ENCODE measurements around the gene TIAM2. TPM values are rescaled to one million over a fixed set of nuclear protein-coding genes. Genes with fewer than 3 reads are reported as not detected.

Gene TIAM2
- total RNA-seq, 2 donors from 2014 or later, result 8.9 to 9.3 TPM

DNA sequence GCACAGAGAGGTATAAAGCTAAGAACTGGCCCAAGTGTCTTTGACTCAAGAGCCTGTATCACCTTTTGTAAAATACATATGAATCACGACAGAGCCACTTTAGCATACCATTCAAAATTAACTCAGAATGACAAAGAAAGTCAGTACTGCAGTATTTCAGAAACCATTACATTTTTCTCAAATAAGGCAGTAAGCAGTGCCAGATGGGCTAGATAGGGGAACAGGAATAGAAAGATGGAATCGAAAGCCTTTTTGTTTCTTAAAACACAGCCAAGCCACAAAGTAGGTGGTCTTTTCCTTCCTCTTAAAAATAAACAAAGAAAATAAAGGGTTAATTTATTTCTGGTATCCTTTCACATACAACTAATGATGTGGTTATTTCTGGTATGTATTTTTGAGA lies 279.0 kb downstream of the TIAM2 start:
- intact Hi-C loops (cut with DNase I), result no loop called here
- DNase-seq (no peak), ATAC-seq (no peak)

DNA sequence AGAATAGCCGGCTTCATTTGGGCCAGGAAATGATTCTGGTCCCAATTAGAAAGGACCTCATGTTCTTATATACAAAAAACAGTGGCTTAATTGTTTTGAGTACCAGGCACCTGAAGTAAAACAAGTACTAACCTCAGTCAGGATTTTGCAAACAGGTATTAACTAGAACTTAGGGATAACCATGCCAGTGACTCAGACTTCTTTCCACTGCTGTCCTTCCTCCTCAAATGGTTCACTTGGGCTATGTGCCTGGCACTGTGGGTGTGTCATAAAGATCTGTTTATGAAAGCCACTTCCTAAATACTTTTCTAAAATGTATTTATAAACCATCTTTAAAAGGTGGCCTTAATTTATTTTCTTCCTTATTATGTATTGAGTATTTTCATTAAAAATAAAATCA lies 279.4 kb downstream of the TIAM2 start:
- ATAC-seq, result no peak
- DNase-seq, result no peak
- intact Hi-C loops (cut with DNase I), result no loop called here

GRCh38 chr6:155275808-155276480 lies 280.8 kb downstream of the TIAM2 start:
- intact Hi-C loops (cut with DNase I), result no loop called here
- DNase-seq, result no peak
- peak; percentile 50 to 57 for ATAC-seq

GRCh38 chr6:155276638-155277037 lies 281.5 kb downstream of the TIAM2 start:
- ATAC-seq, result peak in 1 of 2 donors; percentile 36
- intact Hi-C loops (cut with DNase I), result no loop called here
- no peak for DNase-seq

DNA sequence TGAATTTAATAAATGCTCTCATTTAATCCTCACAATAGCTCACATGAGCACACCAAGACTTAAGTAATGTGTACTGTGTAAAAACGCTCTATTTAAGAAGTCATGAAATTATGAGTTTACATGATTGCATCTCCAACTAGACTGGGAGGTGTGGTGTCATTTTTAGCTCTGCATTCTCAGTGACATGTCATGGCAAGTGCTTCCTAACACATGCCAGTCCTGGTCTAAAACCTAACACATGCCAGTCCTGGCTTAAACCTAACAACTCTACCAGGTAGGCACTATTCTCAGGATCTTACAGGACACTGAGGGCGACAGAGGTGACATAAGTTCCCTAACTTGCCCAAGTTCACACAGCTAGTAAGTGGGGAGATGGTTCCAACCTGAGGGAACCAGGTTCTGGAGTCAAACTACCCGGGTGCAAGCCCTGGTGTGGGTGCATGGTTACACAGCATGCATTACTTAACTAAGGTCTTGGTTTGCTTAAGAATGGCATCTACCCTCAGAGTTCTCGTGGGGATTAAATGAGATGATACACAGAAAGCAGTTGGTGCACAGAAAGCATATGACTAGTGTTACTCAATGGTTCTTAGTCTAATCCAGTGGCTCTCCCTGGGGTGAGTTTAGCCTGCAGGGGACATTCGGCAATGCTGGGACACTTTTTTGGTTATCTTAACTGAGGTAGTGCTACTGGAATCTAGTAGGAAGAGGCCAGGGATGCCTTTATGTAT lies 283.4 kb downstream of the TIAM2 start:
- ATAC-seq (peak in 1 of 2 donors; percentile 21), DNase-seq (no peak)
- intact Hi-C loops (cut with DNase I), result no loop called here

DNA sequence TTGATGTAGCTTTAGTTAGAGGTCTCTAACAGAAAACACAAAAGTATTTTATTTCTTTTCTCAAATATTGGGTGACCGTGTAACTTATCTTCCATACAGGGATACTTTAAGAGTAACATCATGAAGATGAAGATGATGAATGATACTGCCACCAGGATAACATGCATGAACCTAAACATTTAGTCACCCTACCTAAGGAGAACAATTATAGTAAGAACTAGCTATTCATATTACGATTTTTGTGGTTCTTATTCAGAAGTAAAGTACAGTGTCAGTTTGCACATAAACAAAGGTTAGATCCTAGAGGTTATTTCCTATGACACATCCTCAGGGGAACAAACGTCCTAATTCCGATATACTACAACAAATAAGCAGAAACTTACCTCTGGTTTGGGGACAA lies 289.7 kb downstream of the TIAM2 start:
- intact Hi-C loops (cut with DNase I), result no loop called here
- DNase-seq, result no peak
- no peak for ATAC-seq

DNA sequence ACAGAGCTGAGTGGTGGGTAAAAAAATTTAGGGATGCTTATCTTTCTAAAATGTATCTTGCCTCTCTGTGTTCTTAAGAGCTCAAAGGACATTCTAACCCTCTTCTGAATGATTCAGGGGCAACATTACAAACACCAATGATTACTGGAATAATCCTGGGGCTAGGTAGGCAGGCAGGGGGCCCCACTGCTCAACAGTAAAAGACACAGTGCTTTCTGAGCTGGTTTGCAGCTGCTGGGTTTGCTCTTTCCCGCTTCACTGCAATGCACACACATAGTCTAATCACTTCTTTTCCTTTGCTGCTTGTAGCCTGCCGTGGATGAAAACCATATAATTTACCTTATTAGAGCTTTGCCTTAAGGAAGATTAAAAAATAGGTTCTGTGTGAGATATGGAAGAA lies 292.6 kb downstream of the TIAM2 start:
- intact Hi-C loops (cut with DNase I), result no loop called here
- DNase-seq (no peak), ATAC-seq (no peak)

- DNase-seq (no peak), ATAC-seq (no peak)
- intact Hi-C loops (cut with DNase I), result no loop called here
These were observed 295.4 kb downstream of the TIAM2 start for GRCh38 chr6:155290491-155290890.

GRCh38 chr6:155291291-155291690 lies 296.2 kb downstream of the TIAM2 start:
- DNase-seq (no peak), ATAC-seq (peak in 1 of 2 donors; percentile 35)
- intact Hi-C loops (cut with DNase I), result no loop called here

DNA sequence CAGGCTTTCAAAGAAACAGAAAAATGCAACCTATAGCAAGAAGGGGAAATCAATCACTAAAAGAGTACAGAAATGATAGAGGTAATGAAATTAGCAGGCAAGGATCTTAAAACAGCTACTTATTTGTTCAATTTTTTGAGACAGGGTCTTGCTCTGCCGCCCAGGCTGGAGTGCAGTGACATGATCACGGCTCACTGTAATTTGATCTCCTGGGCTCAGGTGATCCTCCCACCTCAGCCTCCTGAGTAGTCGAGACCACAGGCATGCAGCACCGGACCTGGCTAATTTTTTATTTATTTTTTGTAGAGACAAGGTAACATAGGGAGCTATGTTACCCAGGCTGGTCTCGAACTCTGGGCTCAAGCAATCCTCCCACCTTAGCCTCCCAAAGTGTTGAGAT lies 297.6 kb downstream of the TIAM2 start:
- ATAC-seq (no peak), DNase-seq (no peak)
- intact Hi-C loops (cut with DNase I), result no loop called here

- ATAC-seq (no peak), DNase-seq (no peak)
- intact Hi-C loops (cut with DNase I), result no loop called here
These were observed 302.6 kb downstream of the TIAM2 start for GRCh38 chr6:155297669-155298068.

GRCh38 chr6:155301867-155302266 lies 306.8 kb downstream of the TIAM2 start:
- ATAC-seq, result no peak
- DNase-seq, result no peak
- intact Hi-C loops (cut with DNase I), result loop anchor here in 1 of 2 donors (5.0 kb wide), 1 partner anchor 125 kb away; no protein-coding TSS in a partner anchor

- ATAC-seq, result no peak
- DNase-seq, result no peak
- intact Hi-C loops (cut with DNase I), result loop anchor here in 1 of 2 donors (5.0 kb wide), 1 partner anchor 126 kb away; no protein-coding TSS in a partner anchor
These were observed 308.3 kb downstream of the TIAM2 start for GRCh38 chr6:155303361-155303870.

- intact Hi-C loops (cut with DNase I), result no loop called here
- ATAC-seq, result no peak
These were observed 311.8 kb downstream of the TIAM2 start for GRCh38 chr6:155306958-155307357.

More at GRCh38 chr6:155306958-155307357, 311.8 kb downstream of the TIAM2 start:
- DNase-seq, result no peak
